CD4-positive, alpha-beta T cell treated with Interleukin-1 beta for 1 hour (primary cell): Measurements from ENCODE around the gene OR8D2.
"Not testable (repeated sequence)": the region's sequence is repeated elsewhere in the genome, so short reads cannot be mapped to it uniquely, and the experiment has no call there.

Experiments
- DNase-seq, 2 donors: peaks; one replicate each; pipeline ENCODE4 v3.0.0-alpha.2; 2020 to 2022

Gene OR8D2

DNA sequence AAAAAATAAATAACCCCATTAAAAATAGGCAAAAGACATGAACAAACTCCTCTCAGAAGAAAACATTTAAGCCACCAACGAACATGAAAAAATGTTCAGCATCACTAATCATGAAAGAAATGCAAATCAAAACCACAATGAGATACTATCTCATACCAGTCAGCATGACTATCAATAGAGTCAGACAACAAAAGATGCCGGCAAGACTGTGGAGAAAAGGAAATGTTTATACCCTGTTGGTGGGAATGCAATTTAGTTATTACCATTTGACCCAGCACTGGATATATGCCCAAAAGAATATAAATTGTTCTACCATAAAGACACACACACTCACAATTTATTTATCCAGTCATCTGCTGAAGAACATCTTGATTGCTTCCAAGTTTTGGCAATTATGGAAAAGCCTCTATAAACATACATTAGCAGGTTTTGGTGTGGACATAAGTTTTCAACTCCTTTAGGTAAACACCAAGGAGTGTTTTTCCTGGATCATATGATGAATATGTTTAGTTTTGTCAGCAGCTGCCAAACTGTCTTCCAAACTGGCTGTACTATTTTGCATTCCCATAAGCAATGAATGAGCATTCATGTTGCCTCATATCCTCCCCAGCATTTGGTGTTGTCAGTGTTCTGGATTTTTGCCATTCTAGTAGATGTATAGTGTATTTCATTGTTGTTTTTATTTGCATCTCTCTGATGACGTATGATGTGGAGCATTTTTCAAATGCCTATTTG, 34.2 kb downstream of the OR8D2 start:
- no peak for DNase-seq

DNA sequence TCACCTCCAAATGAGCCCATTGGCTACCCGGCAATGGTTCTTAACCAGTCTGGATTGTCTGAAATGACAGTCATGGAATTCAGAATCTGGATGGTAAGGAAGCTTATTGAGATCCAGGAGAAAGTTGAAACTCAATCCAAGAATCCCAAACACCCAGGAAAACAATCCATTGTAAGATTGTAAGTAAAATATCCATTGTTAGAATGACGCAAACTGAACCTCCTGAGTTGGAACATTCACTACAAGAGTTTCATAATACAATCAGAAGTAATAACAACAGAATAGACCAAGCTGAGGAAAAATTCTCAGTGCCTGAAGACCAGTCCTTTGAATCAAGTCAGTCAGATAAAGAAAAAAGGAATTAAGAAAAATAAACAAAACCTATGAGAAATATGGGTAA, 41.7 kb downstream of the OR8D2 start:
- DNase-seq, result no peak

DNA sequence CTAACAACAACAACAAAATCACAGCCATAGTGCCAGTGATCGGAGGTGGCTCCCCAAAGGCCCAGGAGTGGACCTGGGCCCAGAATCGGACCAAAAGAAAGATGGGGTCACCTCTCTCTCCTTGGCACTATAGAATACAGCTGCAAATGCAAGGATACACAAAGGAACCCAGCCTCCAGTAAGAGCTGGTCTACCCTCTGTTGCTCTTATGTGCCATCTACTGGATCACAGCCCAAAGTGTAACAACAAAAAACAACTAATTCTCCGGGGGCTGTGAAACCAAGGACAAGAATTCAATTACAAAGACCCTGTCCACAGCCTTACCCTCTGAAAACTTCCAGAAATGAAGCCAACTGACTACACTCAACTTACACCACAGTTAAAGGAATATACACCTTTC, 42.2 kb downstream of the OR8D2 start:
- DNase-seq, result no peak

DNA sequence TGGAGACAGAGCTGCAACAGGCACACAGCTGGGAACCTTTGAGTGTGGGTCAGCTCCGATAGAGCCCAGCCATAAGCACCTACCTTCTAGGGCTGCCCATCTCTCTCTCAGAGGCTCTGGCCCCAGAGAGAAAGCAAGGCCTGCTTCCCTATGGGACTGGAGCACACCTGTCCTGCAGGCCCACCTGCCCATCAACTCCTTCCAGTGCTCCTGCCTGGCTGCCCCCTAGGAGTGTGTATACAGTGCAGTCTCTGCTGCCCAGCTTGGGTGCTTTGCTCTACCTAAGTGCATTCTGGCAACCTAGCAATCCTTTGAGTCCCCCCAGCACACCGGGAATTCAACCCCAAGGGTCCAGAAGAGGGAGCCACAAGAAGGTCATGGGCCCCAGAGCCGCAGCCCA, 42.8 kb downstream of the OR8D2 start:
- DNase-seq, result no peak

DNA sequence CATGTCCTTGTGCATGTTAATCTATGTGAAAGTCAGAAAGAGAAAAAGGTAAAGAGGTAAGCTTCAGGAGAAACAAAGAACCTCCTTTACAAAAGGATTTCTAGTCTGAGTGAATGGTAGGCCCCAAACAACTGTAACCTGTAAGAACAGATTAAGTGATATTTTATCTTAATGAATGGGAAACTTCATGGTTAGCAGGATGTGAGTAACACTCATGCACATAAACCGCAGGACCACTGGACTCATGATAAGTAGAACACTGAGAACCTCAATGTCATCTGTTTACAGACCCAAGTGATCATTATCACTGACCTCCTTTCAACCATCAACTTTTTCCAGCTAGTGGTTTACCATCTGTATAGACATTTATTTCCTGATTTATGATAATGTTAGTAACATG, 43.9 kb downstream of the OR8D2 start:
- DNase-seq, result no peak

DNA sequence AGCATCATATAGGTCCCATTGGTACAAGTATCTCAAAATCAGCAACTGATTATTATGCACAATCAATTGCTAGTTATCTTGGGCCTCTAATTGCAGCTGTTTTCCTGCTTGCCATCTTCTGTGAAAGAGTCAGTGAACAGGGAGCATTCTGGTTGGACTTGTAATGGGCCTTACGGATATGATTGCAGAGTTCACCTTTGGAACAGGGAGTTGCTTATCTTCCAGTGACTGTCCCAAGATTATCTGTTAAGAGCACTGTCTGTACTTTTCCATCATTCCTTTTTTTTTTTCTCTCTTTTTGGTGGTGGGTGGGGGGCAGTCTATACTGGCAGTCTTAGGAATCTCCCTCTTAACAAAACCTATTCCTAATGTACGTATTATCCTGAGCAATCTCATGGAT, 46.0 kb downstream of the OR8D2 start:
- no peak for DNase-seq

DNA sequence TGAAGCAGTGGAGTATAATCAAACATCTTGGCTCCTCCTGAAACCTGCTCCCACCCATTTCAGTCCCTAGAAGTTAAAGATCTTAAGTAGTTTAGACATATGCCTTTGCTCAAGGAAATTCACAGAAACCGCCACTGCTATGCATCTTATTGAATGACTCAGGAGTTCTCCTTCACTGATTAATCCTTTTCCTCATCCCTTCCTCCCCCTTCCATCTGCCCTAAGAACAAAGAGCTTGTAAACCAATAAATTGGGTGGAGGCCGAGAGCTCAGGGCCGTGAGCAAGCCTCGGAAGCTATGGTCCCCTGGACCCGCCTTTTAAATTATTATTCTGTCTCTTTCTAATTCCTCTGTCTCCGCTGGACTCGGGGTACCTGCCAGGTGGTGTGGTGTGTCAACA, 49.1 kb downstream of the OR8D2 start:
- DNase-seq, result not testable (repeated sequence)
